Brain microvascular endothelial cell (primary cell): Measurements from ENCODE around the gene ROBO4.

Experiments used
- DNase-seq: peaks from one replicate; pipeline ENCODE4 v3.0.0-alpha.2; 2020
- H3K27ac ChIP-seq: fragments of 250-450 bp; sonication (Bioruptor Pico); 2 replicates; pipeline ENCODE4 v1.5.1; 2020; ENCODE audit warnings: mild to moderate bottlenecking, moderate library complexity
- H3K27me3 ChIP-seq: fragments of 250-450 bp; sonication (Bioruptor Pico); replicated peaks from 2 replicates; pipeline ENCODE4 v1.5.1; 2020; ENCODE audit warnings: mild to moderate bottlenecking
- H3K36me3 ChIP-seq: fragments of 250-450 bp; sonication (Bioruptor Pico); replicated peaks from 2 replicates; pipeline ENCODE4 v1.5.1; 2020; ENCODE audit warnings: mild to moderate bottlenecking
- H3K4me3 ChIP-seq: 2 replicates; pipeline ENCODE4 v1.5.1; 2011; ENCODE audit warnings: low read depth, mild to moderate bottlenecking, control low read depth, low read length, moderate library complexity
- CTCF ChIP-seq: IDR thresholded peaks from 2 replicates; pipeline ENCODE4 v1.5.1; 2011; ENCODE audit warnings: low read depth, mild to moderate bottlenecking, moderate library complexity, low read length, control low read depth, inconsistent platforms; ENCODE audit errors: missing control alignments
- in situ Hi-C: cut with HindIII; loops from 2 replicates; pipeline ENCODE4 v1.10.0; 2017; ENCODE audit warnings: low sequenced_read_pairs, low pct_ligation_motif_present

The ROBO4 gene

GRCh38 chr11:124935548-124936514 is 38.2 kb upstream of the ROBO4 start, which contains the start of gene HEPACAM:
Gene HEPACAM (minus strand): TSS chr11:124936047. CDS start chr11:124936006, 41 bp downstream.
- H3K27me3 ChIP-seq = no peaks in the 10 kb centered on the region
- DNase-seq = no peak
- TF ChIP-seq CTCF = no peak
- peak within 1 kb of the TSS; percentile 68 for H3K27ac ChIP-seq
- no peaks in the 10 kb centered on the region for H3K36me3 ChIP-seq
- H3K4me3 ChIP-seq = no peak within 1 kb of the TSS
- in situ Hi-C loops = no loop called here

GRCh38 chr11:124934862-124935547 is 37.3 kb upstream of the ROBO4 start:
- Histone ChIP-seq H3K27ac (peak overlapping the region; percentile 68), H3K4me3 (no peak overlapping the region), H3K36me3 (no peaks in the 10 kb centered on the region), H3K27me3 (no peaks in the 10 kb centered on the region)
- in situ Hi-C loops = no loop called here
- peak; percentile 41 for TF ChIP-seq CTCF
- peak; percentile 76 for DNase-seq

GRCh38 chr11:124930799-124931198 is 33.1 kb upstream of the ROBO4 start:
- Histone ChIP-seq H3K4me3 (no peak overlapping the region), H3K36me3 (no peaks in the 10 kb centered on the region), H3K27me3 (no peaks in the 10 kb centered on the region), H3K27ac (no peak overlapping the region)
- DNase-seq = no peak
- in situ Hi-C loops = no loop called here
- TF ChIP-seq CTCF = no peak

GRCh38 chr11:124928942-124929665 is 31.4 kb upstream of the ROBO4 start:
- in situ Hi-C loops = no loop called here
- no peak overlapping the region for H3K27ac ChIP-seq
- no peaks in the 10 kb centered on the region for H3K27me3 ChIP-seq
- H3K4me3 ChIP-seq = no peak overlapping the region
- H3K36me3 ChIP-seq = no peaks in the 10 kb centered on the region
- no peak for DNase-seq
- no peak for TF ChIP-seq CTCF

GRCh38 chr11:124923296-124923695 is 25.6 kb upstream of the ROBO4 start:
- TF ChIP-seq CTCF = no peak
- no peaks in the 10 kb centered on the region for H3K36me3 ChIP-seq
- no peak for DNase-seq
- in situ Hi-C loops = no loop called here
- no peaks in the 10 kb centered on the region for H3K27me3 ChIP-seq
- no peak overlapping the region for H3K27ac ChIP-seq
- H3K4me3 ChIP-seq = no peak overlapping the region
